K562 (cell line): ENCODE measurements around the gene ARHGAP25. TPM values are rescaled to one million over a fixed set of nuclear protein-coding genes. Genes with fewer than 3 reads are reported as not detected.

Experiments used
- ARID2 ChIP-seq: fragments of 450-650 bp; IDR thresholded peaks from 2 replicates; pipeline ENCODE4 v1.6.1; 2017; ENCODE audit warnings: antibody characterized with exemption, mild to moderate bottlenecking
- CTBP1 ChIP-seq: fragments of 450-650 bp; IDR thresholded peaks from 2 replicates; pipeline ENCODE4 v1.6.1; 2016; ENCODE audit warnings: borderline replicate concordance
- FOXA3 ChIP-seq, 2 experiments: fragments of 450-650 bp in 1 of 2; sonication (generic) in 1 of 2; formaldehyde crosslinking; IDR thresholded peaks in 1 of 2; conservative IDR thresholded peaks in 1 of 2; 2 replicates each; pipeline versions ENCODE4 v1.4.0 to v1.8.0; 2020 to 2022; ENCODE audit warnings: mild to moderate bottlenecking in 2 of 2, missing genetic modification reagents in 1 of 2
- LARP7 ChIP-seq: fragments of 450-650 bp; IDR thresholded peaks from 2 replicates; pipeline ENCODE4 v1.6.1; 2016
- NCOR1 ChIP-seq: fragments of 450-650 bp; IDR thresholded peaks from 2 replicates; pipeline ENCODE4 v1.6.1; 2016; ENCODE audit warnings: mild to moderate bottlenecking, moderate library complexity
- PYGO2 ChIP-seq: fragments of 450-650 bp; IDR thresholded peaks from 2 replicates; pipeline ENCODE4 v1.6.1; 2016; ENCODE audit warnings: mild to moderate bottlenecking, missing genetic modification characterization, moderate library complexity, missing compliant biosample characterization
- RCOR1 ChIP-seq, 2 experiments: IDR thresholded peaks; 2 replicates each; pipeline ENCODE4 v1.6.1; 2012; ENCODE audit warnings: low read depth in 2 of 2, low read length in 2 of 2, borderline replicate concordance in 1 of 2, improper control_type of control experiment in 1 of 2
- TAL1 ChIP-seq: fragments of 450-650 bp; IDR thresholded peaks from 2 replicates; pipeline ENCODE4 v1.6.1; 2016; ENCODE audit warnings: mild to moderate bottlenecking
- TEAD4 ChIP-seq, 2 experiments: sonication (generic) in 1 of 2; formaldehyde crosslinking in 1 of 2; IDR thresholded peaks; 2 replicates each; pipeline versions ENCODE4 v1.6.1 to v1.8.0; 2012 to 2022; ENCODE audit warnings: borderline replicate concordance in 1 of 2, inconsistent platforms in 1 of 2, low read length in 1 of 2, mild to moderate bottlenecking in 1 of 2, missing genetic modification reagents in 1 of 2
- ZKSCAN8 ChIP-seq: fragments of 200-800 bp; sonication (Bioruptor generic); IDR thresholded peaks from 2 replicates; pipeline ENCODE4 v1.6.1; 2016; ENCODE audit warnings: missing genetic modification characterization, missing compliant biosample characterization
- ZNF143 ChIP-seq: sonication (generic); formaldehyde crosslinking; IDR thresholded peaks from 2 replicates; pipeline ENCODE4 v1.9.0; 2022; ENCODE audit warnings: mild to moderate bottlenecking, missing genetic modification reagents
- polyA plus RNA-seq, 8 experiments: library from polyadenylated mRNA; depleted of rRNA in 4 of 8; stranded (reverse) in 5 of 8; unstranded in 3 of 8; fragments of >200 nt; fragmentation: Nextera tagmentation in 2 of 8; fragmentation: Illumina TruSeq in 1 of 8; extraction: Ambion mirVana in 2 of 8; extraction: Trizol in 1 of 8; gene quantifications; 2 replicates each; pipeline versions ENCODE4 v1.2.1 to v1.2.3, GENCODE V29; 2011 to 2014; ENCODE audit warnings: inconsistent platforms in 1 of 8, missing spikeins in 1 of 8
- total RNA-seq, 7 experiments: library from RNA; depleted of rRNA in 6 of 7; stranded (reverse); fragments of >200 nt in 6 of 7; fragmentation: Illumina TruSeq in 2 of 7; extraction: Trizol in 2 of 7; gene quantifications; 2 replicates each; pipeline versions ENCODE4 v1.2.1 to v1.2.3, GENCODE V29; 2011 to 2021; ENCODE audit warnings: low replicate concordance in 1 of 7
- TF ChIP-seq, protein P1 (sequence below), 2 experiments: fragments of 450-650 bp; IDR thresholded peaks; 2 replicates each; pipeline ENCODE4 v1.6.1; 2016; ENCODE audit warnings: mild to moderate bottlenecking in 2 of 2, borderline replicate concordance in 1 of 2, low read depth in 1 of 2, moderate library complexity in 1 of 2
- TF ChIP-seq, protein P2 (sequence below): IDR thresholded peaks from 3 replicates; pipeline ENCODE4 v1.6.1; 2011; ENCODE audit warnings: borderline replicate concordance, mild to moderate bottlenecking; ENCODE audit not compliant: insufficient read length, insufficient read depth

ARHGAP25 gene
- total and polyA plus RNA-seq, 9 of the 15 experiments (the other 6 are each of a cell fraction or from before 2014, with no cell fraction given), result 4.9 to 14.8 (median 10.7) TPM

GRCh38 chr2:68855550-68855949, 120.9 kb downstream of the ARHGAP25 start (continued):
- TF ChIP-seq NCOR1 (peak; percentile 38; the same call in 1 of the 2 replicates), FOXA3 (CRISPR knock-in tag; conservative IDR thresholded peaks at IDR 0.05 in 1 of 2, IDR thresholded peaks at IDR 0.05 in 1 of 2) (0 out of 4 replicates have a peak, but pooled peaks of 1 of the 2 experiments have one; percentile 15), LARP7 (no peak), TAL1 (peak; percentile 46), ARID2 (no peak), ZNF143 (no peak), CTBP1 (peak; percentile 38; the same call in 1 of the 2 replicates), PYGO2 (tag) (0 out of 2 replicates have a peak, but pooled peaks have one; percentile 34), RCOR1 (IDR thresholded peaks at IDR 0.05; ENCODE audit: borderline replicate concordance in 1 of 2, low read depth in 2 of 2, low read length in 2 of 2) (0 out of 4 replicates have a peak, but pooled peaks of 1 of the 2 experiments have one; percentile 3), ZKSCAN8 (CRISPR knock-in tag) (0 out of 2 replicates have a peak, but pooled peaks have one; percentile 37), TEAD4 (IDR thresholded peaks at IDR 0.05; ENCODE audit: low read length) (peak; percentile 77), TEAD4 (CRISPR knock-in tag; IDR thresholded peaks at IDR 0.05; ENCODE audit: borderline replicate concordance) (no peak)
- TF ChIP-seq, protein P1, sequence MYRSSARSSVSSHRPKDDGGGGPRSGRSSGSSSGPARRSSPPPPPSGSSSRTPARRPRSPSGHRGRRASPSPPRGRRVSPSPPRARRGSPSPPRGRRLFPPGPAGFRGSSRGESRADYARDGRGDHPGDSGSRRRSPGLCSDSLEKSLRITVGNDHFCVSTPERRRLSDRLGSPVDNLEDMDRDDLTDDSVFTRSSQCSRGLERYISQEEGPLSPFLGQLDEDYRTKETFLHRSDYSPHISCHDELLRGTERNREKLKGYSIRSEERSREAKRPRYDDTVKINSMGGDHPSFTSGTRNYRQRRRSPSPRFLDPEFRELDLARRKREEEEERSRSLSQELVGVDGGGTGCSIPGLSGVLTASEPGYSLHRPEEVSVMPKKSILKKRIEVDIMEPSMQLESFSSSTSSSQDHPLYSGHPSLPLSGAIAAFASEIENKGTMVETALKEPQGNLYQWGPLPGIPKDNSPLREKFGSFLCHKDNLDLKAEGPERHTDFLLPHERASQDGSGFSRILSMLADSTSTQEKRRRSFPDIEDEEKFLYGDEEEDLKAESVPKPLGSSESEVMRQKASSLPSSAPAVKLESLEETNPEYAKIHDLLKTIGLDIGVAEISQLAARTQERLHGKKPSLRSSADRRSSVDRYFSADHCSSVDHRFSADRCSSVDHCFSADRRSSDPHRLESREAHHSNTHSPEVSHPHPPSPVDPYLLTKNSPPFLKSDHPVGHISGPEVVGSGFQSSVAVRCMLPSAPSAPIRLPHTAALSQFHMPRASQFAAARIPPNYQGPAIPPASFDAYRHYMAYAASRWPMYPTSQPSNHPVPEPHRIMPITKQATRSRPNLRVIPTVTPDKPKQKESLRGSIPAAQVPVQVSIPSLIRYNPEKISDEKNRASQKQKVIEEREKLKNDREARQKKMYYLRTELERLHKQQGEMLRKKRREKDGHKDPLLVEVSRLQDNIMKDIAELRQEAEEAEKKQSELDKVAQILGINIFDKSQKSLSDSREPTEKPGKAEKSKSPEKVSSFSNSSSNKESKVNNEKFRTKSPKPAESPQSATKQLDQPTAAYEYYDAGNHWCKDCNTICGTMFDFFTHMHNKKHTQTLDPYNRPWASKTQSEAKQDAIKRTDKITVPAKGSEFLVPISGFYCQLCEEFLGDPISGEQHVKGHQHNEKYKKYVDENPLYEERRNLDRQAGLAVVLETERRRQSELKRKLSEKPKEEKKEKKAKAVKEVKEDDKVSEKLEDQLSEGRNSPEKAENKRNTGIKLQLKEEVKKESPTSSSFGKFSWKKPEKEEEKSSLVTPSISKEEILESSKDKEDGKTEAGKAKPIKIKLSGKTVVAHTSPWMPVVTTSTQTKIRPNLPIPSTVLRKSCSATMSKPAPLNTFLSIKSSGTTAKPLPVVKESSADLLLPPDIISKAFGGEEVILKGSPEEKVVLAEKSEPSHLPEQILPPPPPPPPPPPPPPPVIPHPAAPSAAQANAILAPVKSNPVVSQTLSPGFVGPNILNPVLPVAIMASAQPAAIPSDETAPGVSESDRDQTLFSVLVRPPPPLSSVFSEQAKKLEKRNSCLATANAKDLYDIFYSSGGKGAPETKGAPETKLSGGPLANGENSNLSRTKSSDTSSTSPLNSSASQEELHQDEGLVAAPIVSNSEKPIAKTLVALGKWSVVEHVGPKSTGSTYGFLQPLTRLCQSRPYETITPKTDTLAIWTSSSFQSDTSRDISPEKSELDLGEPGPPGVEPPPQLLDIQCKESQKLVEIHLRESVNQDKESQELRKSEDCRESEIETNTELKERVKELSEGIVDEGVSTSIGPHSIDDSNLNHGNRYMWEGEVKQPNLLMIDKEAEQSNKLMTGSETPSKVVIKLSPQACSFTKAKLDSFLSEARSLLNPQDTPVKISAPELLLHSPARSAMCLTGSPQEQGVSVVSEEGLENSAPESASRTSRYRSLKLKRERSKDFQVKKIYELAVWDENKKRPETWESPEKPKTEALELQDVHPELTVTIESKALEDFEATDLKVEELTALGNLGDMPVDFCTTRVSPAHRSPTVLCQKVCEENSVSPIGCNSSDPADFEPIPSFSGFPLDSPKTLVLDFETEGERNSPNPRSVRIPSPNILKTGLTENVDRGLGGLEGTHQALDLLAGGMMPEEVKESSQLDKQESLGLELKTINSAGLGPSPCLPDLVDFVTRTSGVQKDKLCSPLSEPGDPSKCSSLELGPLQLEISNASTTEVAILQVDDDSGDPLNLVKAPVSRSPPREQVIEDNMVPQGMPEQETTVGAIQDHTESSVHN (IDR thresholded peaks at IDR 0.05; ENCODE audit: borderline replicate concordance in 1 of 2, low read depth in 1 of 2), result no peak
- TF ChIP-seq, protein P2, sequence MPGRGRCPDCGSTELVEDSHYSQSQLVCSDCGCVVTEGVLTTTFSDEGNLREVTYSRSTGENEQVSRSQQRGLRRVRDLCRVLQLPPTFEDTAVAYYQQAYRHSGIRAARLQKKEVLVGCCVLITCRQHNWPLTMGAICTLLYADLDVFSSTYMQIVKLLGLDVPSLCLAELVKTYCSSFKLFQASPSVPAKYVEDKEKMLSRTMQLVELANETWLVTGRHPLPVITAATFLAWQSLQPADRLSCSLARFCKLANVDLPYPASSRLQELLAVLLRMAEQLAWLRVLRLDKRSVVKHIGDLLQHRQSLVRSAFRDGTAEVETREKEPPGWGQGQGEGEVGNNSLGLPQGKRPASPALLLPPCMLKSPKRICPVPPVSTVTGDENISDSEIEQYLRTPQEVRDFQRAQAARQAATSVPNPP, result no peak
